Kidney tubule cell (primary cell): ENCODE results near the gene NADK2.
A peak's percentile ranks its signal among the peaks of the same experiment; 100 is the strongest.

Experiments
- DNase-seq: peaks from one replicate; pipeline ENCODE4 v3.0.0-alpha.2; 2018; ENCODE audit warnings: low spot score

Gene NADK2

DNA sequence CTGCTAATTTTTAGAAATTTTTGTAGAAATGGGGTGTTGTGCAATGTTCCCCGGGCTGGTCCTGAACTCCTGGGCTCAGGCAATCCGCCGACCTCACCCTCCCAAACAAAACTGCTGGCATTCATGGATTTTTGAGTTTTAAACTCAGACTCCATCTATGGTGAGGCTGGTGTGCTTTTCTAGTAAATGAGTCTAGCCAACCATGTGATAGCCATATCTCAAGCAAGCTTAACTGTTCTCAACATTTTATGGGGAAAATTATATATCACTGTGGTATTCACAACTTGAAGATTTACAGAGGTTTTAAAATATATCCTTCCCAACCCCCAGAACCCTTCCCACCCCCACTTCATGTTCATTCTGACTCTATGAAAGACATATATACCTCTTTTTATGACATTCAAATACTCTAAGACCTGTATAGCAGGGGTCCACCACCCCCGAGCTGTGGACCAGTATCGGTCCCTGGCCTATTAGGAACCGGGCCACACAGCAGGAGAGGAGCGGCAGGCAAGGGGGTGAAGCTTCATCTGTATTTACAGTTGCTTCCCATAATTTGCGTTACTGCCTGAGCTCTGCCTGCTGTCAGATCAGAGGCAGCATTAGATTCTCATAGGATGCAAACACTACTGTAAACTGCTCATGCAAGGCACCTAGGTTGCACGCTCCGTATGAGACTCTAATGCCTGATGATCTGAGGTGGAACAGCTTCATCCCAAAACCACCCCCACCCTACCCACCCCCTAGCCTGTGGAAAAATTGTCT is 4.5 kb upstream of the NADK2 start:
- DNase-seq = no peak

GRCh38 chr5:36244076-36244475 is 2.4 kb upstream of the NADK2 start:
- DNase-seq = no peak

DNA sequence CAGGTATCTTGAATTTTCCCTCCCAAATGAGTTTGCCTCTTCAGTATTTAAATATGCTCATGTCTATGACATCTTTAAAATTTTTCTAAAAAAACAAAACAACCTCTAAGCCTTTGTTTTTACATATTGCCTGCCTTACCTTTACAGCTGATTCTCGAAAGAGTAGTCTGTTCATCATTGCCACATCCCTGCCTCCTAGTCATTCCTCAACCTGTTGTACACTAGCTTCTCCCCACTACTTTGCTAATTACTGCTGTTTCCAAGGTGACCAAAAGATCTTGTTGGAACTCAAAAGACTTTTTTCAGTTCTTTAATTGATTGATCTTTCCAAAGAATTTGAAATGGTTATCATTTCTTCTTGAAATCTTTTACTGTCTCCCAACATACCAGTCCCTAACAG is 1.9 kb upstream of the NADK2 start:
- no peak for DNase-seq

- DNase-seq = no peak
Observed at GRCh38 chr5:36242534-36243485, 1.1 kb upstream of the NADK2 start.

DNA sequence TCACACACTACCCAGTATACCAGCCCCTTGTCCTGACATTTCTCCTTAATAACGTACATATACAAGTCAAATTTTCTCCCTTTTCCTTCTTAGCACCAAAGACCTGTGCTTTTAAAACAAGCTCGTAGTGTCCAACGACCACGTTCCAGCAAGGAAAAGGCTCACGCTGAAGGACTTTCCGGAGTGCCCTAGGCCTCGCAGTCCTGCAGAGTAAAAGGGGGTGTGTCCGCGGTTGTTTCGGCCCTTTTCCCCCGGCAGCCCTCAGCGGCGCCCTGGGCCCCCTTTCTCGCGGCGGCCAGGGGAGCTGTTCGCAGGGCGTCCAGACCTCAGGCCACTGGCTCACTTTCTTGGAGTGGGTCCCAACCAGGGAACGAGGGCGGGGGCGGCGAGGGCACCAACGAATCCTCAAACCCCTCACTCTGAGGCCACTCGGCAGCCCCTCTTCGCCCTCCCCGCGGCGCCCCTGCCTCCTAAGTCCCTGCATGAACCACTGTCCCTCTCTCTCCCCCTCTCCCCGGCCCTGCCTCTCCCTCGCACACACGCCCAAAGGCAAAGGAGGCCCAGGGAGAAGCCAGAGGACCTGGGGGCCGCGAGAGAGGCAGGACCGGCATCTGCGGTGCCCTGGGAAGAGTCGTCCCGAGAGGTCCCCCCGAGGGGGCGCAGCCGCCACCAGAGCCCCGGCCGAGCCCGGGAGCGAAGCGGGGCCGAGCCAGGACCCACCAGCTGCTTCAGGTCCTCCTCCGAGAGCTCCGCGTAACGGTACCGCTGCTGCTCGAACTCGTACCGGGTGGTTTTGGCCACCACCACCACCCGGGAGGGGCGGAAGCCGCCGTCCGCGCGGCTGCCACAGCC is 720 bp downstream of the NADK2 start:
- peak; percentile 64 for DNase-seq

DNA sequence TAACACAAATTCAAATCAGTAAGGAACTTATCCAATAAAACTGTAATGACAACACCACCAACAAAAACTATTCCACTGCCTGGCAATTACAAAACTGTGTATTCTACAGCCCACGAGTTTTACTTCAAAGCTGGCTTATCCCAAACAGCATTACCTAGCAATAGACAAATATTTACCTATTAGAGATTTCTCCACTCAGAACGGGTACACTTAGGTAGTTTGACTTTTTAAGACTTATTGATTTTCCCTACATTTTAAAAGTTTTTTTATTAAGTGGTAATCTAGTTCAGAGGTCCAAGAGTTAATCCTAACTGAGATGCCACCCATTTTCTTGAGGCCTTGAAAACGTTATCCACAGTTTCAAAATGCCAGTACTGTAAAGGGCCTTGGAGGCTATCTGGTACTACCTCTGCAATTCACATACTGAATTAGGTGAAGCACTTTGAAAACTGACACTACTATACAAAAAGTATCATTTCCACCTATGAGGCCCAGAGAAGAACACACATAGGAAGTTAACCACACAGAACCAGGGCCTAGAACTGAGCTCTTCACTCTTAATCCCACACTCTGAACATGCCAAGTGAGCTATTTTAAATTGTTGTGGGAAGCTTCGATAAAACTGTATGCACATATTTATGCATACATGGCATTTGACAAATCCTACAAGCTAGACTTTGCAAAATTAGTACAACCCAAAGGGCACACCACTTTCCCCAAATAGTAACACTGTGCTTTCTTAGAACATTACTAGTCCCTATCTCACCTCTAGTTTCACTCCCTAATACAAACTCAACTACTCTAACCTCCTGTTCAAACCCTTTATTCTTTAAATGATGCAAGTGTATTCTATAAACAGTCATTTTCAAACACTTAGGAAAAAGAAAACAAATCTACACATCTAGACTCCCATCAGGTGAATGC is 2.1 kb downstream of the NADK2 start:
- no peak for DNase-seq

DNA sequence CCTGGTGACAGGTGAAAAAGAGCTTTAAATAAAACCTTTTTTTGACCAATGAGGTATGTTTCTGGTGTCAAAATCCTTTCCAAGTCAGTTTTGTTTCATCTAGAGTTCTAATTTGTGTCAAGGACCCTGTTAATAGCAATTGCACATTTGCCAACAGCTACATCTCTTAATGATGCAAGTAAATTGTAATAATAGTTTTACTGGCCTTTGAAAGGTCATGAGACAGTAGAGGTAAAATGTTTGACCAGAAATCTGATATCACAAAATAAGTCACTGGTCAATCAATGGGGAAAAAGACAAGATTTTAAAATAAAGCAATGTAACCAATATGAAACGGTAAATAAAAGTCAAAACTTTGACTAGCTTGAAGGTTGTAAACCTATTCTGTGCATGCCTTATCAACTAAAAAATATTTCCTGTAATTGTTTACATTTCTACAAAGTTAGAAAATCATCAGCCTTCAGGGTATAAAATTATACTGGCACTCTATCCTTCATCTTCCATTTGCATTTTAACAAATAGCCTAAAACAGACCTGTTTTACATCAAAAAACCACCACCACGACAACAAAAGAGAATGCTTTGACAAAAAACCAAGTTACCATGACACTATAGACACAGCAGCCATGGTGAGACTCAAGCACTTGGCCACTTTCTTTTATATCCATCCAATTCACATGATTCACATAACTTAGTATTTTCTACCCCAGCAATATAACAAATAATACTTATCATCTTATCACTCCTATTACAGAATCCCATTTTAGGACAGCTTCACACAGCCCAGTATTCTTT is 3.0 kb downstream of the NADK2 start:
- no peak for DNase-seq

DNA sequence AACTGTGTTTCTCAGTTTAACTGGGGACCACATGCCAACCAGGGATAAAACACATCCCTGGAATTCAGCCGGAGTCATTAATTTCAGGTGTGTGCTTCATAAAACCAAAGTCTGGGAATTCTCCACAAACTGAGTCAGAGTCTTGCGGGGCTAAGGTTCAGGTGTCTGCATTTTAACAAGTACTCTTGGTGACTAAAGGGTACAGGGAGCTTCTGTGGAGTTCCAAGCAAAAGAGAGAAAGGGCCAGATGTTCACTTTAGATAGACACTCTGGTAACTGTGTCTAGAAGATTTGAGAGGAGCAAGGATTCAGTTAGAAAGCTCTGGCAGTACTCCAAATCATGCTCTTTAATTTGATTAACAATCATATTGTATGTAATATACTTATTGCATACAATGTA is 4.0 kb downstream of the NADK2 start:
- DNase-seq = peak; percentile 71

GRCh38 chr5:36236801-36237200 is 4.9 kb downstream of the NADK2 start:
- no peak for DNase-seq

DNA sequence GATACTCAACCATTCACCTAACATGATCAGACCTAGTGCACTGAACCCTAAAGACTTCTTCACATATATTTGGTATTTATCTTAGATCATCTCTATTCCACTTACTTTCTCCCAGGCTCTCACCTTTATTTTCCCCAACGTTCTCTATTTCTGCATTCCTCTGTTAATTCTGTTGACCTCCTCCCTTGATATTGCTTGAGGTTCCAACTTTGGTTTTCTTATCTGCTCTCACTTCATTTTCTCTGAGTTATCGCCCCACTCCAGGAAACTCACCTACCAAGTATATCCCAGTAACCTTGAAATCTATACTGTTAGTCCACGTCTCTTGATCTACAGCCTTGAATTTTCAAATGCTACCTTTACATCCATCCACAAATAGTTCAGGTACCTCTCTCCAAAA is 9.2 kb downstream of the NADK2 start:
- DNase-seq = no peak

DNA sequence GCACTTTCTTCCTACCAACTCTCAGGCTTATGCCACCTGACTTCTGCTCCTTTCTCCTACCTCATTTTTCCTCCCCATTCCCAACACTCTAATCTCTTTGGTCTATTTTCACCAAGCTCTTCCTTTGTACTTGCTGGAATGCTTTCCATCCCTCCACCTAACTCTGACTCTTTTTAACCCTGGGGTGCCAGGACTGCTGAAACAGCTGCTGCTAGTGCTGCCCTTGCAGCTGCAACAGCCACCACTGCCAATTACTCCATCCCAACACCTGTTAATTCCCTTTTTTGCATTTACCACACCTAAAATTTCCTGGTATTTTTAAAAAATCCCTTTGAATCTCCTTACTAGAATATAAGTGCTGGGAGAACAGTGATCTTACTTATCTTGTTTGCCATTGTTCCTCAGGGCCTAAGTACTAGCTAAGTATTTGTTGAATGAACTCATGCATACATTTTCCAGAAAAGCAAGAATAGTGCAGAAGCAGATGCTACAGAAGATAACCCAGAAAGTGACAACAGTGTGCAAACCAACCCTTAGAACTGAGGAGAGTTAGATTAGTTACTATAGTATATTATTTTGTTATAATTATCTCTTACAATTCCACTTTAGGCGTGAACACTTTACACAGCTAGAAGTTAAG is 11.5 kb downstream of the NADK2 start:
- DNase-seq = no peak

DNA sequence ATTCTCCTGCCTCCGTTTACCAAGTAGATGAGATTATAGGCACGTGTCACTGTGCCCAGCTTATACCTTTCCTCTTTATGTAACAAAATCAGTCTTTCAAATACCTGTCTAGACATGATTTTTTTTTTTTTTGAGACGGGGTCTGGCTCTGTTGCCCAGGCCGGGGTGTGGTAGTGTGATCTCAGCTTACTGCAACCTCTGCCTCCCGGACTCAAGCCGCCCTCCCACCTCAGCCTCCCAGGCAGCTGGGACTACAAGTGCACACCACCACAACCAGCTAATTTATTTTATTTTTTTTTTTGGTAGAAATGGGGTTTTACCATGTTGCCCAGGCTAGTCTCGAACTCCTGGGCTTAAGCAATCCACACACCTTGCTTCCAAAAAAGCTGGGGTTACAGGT is 13.2 kb downstream of the NADK2 start:
- no peak for DNase-seq

GRCh38 chr5:36227046-36227445 is 14.7 kb downstream of the NADK2 start:
- DNase-seq = no peak

- DNase-seq = no peak
Observed at GRCh38 chr5:36222620-36223019, 19.1 kb downstream of the NADK2 start.

- DNase-seq = no peak
Observed at GRCh38 chr5:36217988-36218387, 23.7 kb downstream of the NADK2 start.

GRCh38 chr5:36217567-36217966 is 24.2 kb downstream of the NADK2 start:
- no peak for DNase-seq

GRCh38 chr5:36215910-36216309 is 25.8 kb downstream of the NADK2 start:
- no peak for DNase-seq

DNA sequence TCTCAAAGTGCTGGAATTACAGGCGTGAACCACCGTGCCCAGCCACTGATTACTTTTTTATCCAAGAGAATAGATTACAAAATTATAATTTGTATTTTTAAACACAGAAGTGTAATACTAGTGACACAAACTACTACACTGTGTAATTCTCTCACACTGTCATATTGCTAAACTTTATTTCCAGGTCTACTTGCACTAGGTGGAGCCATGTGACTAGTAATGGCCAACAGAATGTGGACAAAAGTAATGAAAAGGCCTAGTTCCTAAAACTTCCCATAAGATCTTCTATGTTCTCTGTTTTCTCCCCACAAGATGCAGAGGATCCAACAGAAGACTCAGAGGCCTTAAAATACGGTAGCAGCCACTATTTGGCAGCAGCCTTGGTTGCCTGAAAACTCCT is 27.3 kb downstream of the NADK2 start:
- DNase-seq = no peak

- no peak for DNase-seq
Observed at GRCh38 chr5:36209664-36210063, 32.1 kb downstream of the NADK2 start.

GRCh38 chr5:36208786-36209185 is 32.9 kb downstream of the NADK2 start:
- DNase-seq = no peak
